Activated CD4-positive, alpha-beta T cell treated with anti-CD3 and anti-CD28 coated beads for 4 hours (primary cell): ENCODE data around the gene NDE1.
"Not testable (repeated sequence)": the region's sequence is repeated elsewhere in the genome, so short reads cannot be mapped to it uniquely, and the experiment has no call there.

Source experiments
- DNase-seq, 2 donors: peaks; one replicate each; pipeline ENCODE4 v3.0.0-alpha.2; 2020

The NDE1 gene

DNA sequence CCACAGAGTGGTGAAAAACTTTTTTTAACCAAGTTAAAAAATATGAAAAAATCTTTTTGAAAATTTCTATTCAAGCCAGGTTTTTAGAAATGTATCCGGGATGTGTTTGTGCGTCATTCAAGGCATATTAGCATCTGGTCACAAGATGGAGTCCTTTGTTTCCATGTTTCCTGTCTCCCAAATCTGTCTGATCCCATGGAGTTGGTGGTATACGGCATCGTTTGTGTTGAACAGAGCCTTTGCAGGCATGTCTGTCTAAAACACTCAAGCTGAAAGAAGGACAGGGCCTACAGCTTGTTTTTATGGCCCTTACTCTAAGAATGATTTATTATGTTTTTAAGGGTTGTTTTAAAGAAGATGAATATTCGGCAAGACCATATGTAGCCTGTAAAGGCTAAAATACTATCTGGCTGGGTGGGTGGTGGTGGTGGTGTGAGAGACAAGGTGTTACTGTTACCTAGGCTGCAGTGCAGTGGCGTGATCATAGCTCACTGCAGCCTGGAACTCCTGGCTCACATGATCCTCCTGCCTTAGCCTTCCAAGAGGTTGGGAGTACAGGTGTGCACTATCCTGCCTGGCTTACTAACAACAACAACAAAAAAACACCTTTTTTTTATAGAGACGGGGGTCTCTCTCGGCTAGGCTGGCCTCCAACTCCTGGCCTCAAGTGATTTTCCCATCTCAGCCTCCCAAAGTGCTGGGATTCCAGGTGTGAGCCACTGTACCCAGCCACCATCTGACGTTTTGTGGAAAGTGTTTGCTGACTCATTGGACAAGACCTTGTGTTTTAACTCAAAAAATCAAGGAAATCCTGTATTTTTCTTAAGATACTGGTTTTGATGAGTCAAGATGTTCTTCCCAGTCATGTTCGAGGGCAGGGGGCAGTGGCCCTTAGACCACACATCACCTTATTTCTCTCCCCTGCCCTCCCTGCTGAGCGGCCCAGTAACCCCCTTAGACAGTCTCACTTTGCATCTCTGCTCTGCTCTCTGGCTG, 52.2 kb downstream of the NDE1 start:
- DNase-seq: no peak

DNA sequence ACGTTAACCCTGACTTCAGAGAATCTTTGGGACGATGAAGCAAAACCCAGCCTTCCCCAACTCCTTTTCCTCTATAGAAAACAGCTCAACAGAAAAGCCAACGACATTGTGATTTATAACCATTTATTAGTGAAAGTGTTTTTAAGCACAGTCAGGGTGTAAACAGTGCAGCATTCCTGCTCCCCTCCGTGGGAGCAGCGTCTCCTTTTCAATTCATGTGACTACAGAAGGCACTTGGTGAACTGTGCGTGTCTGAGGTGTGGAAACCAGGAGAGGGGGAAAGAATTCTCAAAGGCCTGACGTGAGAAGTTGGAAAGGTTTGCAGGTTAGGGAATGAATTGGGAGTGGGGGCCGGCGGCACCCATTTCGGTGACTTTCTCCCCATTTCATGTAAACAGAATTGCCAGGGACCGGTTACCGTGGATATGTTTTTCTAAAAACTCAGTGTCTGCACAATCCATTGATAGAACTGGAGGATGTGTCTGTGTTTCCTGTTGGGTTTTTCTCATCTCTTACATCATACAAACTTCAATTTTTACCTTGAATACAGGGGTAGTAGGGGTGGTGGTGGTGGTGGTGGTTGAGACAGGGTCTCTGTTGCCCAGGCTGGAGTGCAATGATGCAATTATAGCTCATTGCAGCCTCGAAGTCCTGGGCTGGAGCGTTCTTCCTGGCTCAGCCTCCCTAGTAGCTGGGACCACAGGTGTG, 53.1 kb downstream of the NDE1 start:
- DNase-seq: no peak

DNA sequence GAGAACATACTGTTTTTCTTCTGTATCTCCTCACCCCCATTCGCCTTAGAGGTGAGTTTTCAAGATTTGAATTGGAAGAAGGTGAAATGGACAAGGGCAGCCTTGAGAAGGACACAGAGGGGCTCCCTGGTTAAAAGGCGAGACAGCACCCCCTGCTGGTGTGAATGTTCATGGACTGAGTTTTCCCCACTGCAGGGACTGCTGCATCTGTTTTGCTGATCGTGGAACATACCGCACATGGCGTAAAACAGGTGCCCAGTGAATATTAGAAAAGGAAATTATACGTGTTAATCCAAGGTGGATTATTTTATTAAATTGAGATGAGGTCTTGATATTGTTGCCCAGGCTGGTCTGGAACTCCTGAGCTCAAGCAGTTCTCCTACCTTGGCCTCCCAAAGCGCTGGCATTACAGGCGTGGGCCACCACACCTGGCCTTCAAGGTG, 54.5 kb downstream of the NDE1 start:
- DNase-seq: peak; percentile 64 to 80

DNA sequence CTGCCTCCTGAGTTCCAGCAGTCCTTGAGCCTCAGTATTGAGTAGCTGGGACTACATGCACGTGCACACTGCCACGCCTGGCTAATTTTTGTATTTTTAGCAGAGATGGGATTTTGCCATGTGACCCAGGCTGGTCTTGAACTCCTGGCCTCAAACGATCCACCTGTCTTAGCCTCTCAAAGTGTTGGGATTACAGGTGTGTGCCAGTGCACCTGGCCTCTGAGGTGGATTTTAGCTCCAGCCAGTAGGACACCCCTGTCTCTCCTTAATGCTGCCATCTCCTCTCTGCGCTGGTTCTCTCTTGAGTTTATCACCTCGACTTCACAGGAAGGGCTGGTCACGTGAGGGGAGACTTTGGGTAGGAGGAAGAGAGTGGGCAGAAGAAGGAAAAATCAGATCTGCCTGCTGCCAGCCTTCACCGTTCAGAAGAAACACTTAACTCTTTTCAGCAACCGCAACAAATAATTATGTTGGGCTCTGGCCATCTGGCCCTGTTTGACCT, 55.1 kb downstream of the NDE1 start:
- no peak for DNase-seq

DNA sequence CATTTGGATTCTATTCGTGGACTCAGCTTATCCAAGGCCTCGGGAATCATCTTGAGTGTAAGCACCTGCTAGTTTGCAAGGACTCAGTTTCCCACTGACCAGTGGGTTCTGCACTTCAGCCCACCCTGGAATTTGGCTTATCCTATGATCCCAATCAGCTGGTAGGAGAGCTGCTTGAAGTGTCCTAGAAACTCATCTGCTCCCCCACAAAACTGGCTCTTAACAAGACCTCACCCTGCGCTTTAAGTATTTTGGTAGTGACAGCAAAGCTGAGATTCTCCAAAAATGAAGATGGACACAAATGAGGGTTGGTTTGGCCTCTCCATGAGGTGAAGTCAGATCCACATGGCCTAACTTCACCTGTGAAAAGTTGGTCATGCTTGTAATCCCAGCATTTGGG, 57.3 kb downstream of the NDE1 start:
- no peak for DNase-seq

DNA sequence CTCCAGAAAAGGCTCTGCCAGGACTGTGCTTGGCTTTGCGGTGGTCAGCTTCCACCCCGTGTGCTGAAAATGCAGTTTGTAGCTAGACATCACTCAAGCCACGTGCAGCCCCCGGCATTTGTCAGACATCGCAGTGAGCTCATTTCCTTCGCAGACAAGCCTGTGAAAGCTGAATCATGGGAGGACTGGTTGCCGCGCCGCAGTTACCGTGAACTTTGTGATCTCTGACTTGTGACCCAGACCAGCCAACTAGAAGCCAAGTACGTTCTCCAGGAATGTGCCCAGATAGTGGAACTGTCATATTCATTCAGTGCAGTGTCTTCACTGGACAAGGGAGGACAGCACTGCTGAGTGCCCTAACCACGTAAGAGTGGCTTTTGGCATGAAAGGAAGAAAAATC, 58.1 kb downstream of the NDE1 start:
- DNase-seq: no peak

DNA sequence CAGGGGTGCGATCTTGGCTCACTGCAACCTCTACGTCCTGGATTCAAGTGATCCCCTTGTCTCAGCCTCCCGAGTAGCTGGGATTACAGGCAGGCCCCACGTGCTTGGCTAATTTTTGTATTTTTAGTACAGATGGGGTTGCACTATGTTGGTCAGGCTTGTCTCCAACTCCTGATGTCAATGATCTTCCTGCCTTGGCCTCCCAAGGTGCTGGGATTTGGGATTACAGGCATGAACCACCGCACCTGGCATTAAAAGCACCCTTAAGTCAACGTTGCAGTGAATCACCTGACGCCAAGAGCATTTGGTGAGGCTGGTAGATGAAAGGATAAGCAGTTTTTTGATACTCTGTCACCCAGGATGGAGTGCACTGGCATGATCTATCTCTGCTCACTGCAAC, 59.0 kb downstream of the NDE1 start:
- DNase-seq: no peak

DNA sequence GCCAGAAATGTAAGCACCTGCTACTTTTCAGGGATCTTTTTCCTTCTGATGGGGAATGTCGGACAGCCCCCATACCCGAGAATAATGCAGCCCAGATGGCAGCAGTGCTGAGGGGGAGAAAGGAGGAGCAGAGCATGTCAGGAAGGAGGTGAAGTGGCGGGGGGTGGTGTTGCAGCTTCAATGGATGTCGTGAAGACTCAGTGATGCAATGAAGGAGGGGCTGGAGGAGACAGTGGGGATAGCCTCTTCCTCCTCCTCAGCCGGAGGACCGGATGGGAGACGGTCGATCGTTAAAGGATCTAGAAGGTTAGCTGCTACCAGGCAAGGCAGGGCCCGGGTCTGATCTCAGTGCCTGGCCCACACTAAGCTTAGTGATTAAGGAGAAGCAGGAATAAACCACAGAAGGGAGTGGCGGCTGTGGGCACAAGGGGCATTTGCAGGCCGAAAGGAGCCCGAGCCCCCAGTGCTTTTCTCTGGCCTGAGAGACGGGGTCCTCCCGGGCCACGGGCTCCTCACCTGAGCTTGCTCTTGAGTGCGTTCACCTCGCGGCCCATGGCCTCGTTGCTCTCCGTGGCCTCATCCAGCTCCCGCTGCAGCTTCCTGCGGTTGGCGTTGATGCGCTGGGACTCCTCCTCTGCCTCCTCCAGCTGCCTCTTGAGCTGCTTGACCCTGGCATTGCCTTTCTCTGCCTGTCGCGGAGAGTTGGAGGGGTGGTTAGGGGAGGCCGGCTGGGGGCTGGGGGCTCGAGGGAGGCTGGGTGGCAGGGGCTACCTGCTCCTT, 64.5 kb downstream of the NDE1 start:
- DNase-seq: no peak

DNA sequence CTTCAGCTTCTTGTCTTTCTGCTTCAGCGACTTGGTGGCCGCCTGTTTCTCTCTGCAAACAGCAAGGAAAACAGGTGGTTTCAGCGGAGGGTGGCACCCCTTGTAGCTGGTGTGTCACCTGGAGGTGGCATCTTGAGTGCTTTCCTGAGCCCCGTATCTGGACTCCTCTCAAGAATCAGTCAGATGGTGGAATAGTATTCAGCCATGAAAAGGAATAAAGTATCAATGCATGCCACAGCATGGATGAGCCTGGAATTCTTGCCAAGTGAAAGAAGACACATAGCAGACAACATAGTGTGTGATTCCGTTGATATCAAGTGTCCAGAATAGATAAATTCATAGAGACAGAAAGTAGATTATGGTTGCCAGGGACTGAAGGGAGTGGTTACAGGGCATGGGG, 65.2 kb downstream of the NDE1 start:
- DNase-seq: no peak

DNA sequence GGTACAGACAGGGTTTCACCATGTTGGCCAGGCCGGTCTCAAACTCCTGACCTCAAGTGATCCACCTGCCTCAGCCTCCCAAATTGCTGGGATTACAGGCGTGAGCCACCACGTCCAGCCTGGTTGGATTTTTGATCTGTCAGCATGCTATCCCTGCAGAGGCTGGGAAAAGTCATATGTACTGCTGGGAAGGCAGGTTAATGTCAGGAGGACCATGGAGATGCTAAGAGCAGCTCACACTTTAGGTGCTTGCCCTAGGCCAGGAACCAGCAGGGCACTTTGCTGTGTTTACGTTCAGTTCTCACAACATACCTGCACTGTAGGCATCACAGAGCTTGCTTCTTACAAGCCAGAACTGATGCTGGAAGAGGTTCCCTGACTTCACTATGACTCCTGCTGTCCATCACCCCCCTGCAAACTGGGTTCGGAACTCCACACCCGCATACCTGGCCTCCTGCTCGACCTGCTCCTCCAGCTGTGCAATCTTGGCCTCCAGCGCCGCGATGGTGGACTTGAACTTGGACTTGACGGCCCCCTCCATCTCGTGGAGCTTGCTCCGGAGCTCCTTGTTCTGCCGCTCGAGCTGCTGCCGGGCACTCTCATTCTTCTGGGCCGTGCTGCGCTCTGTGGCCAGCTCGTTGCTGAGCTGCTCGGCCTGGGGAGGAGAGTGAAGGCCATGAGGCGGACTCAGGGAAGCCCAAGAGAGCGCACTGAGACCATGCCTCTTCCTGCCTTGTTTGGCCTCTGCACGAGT, 66.8 kb downstream of the NDE1 start:
- DNase-seq: no peak

DNA sequence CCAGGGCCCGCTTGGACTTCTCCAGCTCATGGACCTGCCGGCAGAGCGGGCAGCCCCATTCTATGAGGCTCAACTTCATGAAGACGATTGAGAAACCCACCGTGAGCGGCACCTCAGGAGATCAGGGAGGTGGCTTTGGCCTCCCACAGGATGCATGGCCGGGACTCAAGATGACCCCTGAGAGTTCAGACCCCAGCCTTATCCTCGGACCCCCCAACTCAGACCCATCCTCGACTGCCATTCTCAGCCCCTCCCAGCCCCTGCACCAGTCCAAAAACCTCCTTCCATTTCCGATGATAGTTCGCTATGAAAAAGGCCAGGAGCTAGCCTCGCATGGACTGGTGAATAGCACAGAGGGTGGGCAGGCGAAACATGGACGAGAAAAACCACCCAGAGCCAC, 71.0 kb downstream of the NDE1 start:
- DNase-seq: no peak

DNA sequence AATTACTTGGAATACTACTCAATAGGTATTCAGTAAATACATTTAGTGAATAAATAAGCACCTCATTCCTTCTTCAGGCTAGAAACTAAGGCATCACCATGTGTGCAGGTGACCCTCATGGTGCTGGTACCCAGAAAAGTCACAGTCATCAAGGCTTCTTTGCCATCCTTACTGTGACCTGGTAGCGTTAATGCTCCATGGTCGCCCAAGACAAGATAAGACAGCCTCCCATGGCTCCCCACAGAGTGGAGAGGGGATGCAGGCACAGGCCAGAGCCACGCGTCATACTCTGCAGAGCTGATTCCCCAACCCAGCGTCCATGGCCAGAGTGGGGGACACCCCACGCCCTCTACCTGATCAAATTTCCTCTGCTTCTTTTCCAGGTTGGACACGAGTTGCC, 73.8 kb downstream of the NDE1 start:
- no peak for DNase-seq

DNA sequence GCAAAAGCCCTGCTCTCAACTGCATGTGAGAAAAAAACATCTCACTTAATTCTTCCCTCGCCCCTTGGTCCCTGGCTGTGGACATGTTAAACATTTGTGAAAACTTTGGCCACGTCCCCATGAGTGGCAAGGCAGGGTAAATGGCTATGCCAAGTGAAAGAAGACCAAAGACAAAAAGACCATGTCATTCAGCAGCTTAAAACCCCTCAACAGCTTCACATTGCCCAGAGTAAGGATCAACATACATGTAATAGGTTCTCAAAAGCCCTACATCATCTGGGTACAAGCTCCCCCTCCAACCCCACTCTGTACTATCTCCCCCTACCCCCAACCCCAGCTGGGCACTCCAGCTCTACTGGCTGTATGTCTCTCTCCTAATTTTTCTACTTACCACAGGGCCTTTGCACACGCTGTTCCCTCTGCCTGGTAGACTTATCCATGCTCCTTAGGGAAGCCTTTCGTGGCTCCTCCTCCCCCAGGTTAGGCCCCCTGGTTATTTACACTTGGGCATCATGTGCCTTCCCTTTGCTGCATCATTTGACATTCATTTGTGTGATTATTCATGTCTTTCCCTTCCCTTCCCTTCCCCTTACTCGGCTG, 75.7 kb downstream of the NDE1 start:
- no peak for DNase-seq

DNA sequence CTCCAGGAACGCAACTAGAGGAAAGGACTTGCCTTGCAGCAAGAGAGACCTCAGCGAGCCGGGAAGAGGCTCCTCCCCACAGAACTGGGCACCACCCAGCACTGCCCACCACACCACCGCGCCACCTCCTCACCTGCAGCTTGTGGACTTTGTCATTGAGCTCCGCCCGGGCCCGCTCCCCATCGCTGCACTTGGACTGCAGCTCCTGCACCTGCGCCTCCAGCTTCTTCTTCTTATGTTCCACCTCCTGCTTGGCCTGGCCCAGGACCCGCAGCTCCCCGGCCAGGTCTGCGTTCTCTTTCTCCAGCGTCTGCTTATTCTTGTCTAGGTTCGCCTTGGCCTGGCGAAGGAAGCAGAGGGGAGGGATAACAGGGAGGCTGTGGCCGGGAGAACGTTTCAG, 76.7 kb downstream of the NDE1 start:
- DNase-seq: no peak

DNA sequence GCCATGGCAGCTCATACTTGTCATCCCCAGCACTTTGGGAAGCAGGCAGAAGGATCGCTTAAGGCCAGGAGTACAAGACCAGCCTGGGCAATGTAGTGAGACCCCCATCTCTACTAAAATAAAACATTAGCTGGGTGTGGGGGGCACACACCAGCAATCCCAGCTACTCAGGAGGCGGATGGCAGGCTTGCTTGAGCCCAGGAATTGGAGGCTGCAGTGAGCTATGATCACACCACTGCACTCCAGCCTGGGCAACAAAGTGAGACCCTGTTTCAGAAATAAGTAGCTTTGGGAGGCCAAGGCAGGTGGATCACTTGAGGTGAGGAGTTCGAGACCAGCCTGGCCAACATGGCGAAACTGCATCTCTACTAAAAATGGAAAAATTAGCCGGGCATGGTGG, 77.7 kb downstream of the NDE1 start:
- DNase-seq: not testable (repeated sequence)

DNA sequence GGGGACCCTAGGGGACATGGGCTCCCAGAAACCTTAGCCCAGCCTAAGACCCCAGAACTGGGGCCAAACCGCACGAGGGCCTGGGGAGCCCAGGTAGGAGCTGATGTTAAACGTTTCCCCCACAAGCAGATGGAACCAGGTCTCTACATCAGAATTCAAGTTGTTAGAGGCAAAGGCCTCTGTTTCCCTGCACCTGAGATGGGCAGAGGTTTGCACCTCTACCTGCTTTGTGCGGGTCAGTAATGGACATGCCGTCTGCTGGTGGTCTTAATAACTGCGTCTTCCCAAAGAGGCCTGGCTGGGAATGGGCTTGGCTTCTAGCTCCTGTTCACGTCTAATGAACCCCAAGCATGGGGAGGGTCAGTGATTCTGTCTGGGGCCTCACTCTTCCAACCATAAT, 79.1 kb downstream of the NDE1 start:
- DNase-seq: no peak

DNA sequence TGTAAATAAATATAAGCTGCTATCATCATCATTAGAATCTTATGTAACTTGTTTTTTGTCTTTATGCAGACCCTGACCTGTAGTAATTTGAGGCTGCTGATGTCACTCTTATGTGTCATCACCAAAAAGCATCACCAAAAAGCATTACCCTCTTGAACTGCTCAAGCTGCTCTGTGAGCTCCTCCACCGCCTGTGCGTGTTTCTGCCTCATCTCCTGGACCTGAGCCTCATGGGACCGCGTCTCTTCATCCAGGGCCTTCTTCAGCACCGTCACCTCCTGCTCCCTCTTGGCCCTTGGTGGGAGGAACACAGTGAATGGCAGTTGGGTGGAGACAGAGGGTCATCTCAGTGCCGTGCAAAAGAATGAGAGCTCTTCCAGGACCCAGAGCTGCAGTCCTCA, 82.4 kb downstream of the NDE1 start:
- DNase-seq: no peak

DNA sequence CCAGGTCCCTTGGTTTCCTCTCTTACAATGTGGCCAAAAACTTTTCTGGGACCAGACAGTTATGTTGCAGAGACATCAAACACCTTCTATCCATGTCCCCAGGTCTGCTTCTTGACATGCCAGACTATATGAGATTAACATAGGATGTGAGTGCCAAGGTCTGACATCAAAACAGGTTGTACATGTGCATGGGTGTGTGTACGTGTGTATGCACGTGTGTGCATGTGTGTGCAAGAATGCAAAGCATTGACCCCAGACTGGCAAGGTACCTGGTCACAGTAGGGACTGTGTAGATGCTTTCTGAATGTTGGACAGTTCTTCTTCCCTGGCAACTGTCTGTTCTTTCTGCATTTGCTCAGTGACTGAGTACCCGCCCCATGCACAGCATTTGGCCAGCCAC, 85.6 kb downstream of the NDE1 start:
- no peak for DNase-seq

DNA sequence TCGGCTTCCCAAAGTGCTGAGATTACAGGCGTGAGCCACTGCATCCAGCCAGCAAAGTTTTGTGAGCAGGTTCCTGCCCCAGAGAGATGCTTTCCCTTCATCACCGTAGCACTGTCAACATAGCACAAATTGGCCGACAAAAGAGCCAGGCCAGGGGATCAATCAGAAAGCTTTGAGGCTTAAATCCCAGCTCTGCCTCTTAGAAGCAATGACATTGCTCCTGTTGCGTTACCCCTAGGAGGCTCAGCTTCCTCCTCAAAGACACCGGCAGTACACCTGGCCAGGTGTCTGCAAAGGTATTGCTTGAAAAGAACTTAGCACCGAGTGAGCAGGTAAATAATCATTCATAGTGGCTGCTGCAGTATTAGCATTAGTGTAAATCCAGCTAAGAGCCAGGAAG, 86.5 kb downstream of the NDE1 start:
- DNase-seq: no peak

DNA sequence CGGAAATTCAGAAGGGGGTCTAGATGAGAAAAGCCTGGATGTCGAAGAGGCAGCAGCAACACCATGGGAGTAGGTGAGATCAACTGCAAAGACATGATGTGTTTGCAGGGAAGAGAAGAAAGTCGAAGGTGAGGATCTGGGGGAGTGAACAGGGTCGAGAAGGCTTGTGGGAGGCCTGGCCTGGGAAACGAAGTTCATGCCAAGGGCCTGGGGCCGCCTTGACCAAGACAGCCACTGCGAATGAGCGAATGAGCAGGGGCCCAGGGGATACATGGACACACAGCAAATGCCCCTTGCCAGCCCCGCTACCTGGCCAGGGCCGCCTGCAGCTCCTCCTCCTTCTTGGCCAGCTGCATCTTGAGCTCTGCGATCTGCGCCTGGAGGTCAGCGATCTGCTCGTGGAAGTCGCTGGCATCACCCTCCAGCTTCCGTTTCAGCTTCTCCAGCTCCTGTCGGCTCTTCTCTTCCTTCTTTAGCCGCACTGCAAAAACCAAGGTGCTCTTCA, 87.1 kb downstream of the NDE1 start:
- no peak for DNase-seq

DNA sequence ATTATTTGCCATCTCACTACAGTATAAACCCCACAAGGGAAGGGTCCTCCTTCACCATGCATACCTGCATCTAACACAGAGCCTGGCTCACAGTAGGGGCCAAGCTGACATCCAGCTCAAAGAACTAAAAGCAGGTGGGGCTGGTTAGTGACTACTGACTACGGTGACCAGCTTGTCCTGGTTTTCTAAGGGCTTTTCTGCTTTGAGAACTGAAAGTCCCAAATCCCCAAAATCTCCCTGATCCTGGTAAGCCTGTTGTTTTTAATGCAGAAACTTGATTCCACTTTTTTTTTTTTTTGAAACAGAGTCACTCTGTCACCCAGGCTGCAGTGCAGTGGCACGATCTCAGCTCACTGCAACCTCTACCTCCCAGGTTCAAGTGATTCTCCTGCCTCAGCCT, 89.4 kb downstream of the NDE1 start:
- no peak for DNase-seq

DNA sequence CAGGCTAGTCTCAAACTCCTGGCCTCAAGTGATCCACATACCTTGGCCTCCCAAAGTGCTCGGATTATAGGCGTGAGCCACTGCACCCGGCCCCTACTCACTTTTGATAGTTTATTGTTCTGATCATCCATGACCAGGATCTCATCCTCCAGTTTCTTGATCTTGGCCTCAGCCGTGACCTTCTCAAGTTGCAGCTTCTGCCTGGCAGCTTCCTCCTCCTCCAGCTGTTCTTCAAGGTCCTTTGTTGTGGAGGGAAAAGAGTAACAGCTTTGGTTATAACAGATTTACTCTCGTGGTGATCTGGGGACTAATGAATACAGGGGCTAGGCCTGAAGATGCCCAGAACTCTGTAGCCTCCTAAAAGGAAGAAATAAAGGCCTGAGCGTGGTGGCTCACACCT, 89.9 kb downstream of the NDE1 start:
- no peak for DNase-seq
